Activated CD8-positive, alpha-beta memory T cell treated with anti-CD3 and anti-CD28 coated beads for 48 hours (primary cell): ENCODE measurements around the gene AK5.

Source experiments
- DNase-seq, 3 experiments: peaks; one replicate each; pipeline ENCODE4 v3.0.0-alpha.2; 2020; ENCODE audit warnings: low read depth in 2 of 3, low spot score in 2 of 3

AK5 gene

GRCh38 chr1:77583483-77583882 is 301.7 kb downstream of the AK5 start:
- DNase-seq = no peak

- no peak for DNase-seq
These were observed 303.1 kb downstream of the AK5 start for GRCh38 chr1:77584884-77585283.

GRCh38 chr1:77585610-77586314 is 303.9 kb downstream of the AK5 start:
- no peak for DNase-seq

- DNase-seq = no peak
These were observed 307.4 kb downstream of the AK5 start for GRCh38 chr1:77589231-77589630.

GRCh38 chr1:77590651-77591050 is 308.8 kb downstream of the AK5 start:
- no peak for DNase-seq

GRCh38 chr1:77592906-77593305 is 311.1 kb downstream of the AK5 start:
- no peak for DNase-seq

GRCh38 chr1:77594366-77595112 is 312.7 kb downstream of the AK5 start:
- no peak for DNase-seq

GRCh38 chr1:77597310-77597709 is 315.5 kb downstream of the AK5 start:
- DNase-seq = no peak

GRCh38 chr1:77605246-77606026 is 323.6 kb downstream of the AK5 start:
- no peak for DNase-seq

GRCh38 chr1:77608893-77609292 is 327.1 kb downstream of the AK5 start:
- no peak for DNase-seq
